Measurements from ENCODE around the gene MPC2.
A peak's percentile ranks its signal among the peaks of the same experiment; 100 is the strongest.

The MPC2 gene

GRCh38 chr1:167936930-167937708, at the start of gene MPC2:
Gene MPC2 (minus strand): TSS chr1:167937072. CDS start chr1:167935841, 1,231 bp downstream.
- peak; percentile 87 for DNase-seq

GRCh38 chr1:167984886-167985489, 48.1 kb upstream of the MPC2 start:
- DNase-seq = no peak

- no peak for DNase-seq
Observed at GRCh38 chr1:167983797-167984420, 47.0 kb upstream of the MPC2 start.

- no peak for DNase-seq
Observed at GRCh38 chr1:167981933-167982332, 45.1 kb upstream of the MPC2 start.

- no peak for DNase-seq
Observed at GRCh38 chr1:167977245-167977644, 40.4 kb upstream of the MPC2 start.

GRCh38 chr1:167974698-167975097, 37.8 kb upstream of the MPC2 start:
- DNase-seq = no peak

DNA sequence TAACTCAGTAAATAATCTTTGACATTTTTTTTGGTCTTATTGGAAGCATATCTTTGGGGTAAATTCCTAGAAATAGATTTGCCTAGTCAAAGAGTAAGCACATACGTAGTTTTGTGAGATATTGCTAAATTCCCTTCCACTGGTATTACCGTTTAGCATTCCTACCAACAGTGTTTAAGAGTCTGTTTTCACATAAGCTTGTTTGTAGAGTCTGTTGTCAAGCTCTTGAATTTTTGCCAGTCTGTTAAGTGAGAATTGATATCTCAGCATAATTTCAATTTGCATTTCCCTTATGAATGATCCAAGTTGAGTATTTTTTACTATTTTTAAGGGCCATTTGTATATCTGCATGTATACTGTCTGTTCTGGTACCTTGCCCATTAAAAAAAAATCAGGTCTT, 37.0 kb upstream of the MPC2 start:
- DNase-seq = peak; percentile 6

GRCh38 chr1:167968569-167968968, 31.7 kb upstream of the MPC2 start:
- DNase-seq = no peak

DNA sequence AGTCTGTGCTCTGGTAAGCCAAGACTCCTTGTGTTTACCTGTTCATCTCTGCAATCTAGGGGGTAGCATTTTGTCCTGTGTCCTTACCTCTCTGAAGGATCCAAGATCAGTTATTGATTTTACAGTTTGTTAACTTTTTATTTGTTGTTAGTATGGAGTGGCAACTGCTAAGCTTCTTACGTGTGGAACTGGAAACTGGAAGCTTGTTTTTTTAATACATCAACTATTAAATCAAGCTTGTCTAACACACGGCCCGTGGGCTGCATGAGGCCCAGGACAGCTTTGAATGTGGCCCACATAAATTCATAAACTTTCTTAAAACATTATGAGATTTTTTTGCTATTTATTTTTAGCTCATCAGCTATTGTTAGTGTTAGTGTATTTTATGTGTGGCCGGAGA, 29.2 kb upstream of the MPC2 start:
- no peak for DNase-seq

DNA sequence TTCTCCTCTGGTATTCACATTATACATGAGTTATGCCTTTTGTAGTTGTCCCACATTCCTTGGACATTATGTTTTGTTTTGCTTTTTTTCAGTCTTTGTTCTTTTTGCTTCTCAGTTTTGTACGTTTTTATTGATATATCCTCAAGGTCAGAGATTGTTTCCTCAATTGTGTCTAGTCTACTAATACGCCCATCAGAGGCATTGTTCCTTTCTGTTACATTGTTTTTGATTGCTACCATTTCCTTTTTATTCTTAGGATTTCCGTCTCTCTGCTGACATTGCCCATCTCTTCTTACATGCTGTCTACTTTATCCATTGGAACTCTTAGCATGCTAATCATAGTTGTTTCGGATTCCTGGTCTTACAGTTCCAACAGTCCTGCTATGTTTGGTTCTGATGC, 27.8 kb upstream of the MPC2 start:
- DNase-seq = no peak

DNA sequence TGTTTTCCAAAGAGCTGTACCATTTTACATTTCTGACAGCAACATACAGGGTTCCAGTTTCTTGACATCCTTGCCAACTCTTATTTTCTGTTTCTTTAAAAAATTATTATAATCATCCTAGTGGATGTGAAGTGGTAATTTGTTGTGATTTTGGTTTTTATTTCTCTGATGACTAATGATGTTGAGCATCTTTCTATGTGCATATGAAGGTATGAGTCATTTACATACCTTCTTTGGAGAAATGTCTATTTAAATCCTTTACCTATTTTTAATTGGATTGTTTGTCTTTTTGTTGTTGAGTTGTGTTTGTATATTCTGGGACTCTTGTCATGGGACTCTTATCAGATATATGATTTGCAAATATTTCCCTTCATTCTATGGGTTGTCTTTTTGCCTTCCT, 20.8 kb upstream of the MPC2 start:
- no peak for DNase-seq

- no peak for DNase-seq
Observed at GRCh38 chr1:167955915-167956314, 19.0 kb upstream of the MPC2 start.

- DNase-seq = no peak
Observed at GRCh38 chr1:167950569-167950968, 13.7 kb upstream of the MPC2 start.

DNA sequence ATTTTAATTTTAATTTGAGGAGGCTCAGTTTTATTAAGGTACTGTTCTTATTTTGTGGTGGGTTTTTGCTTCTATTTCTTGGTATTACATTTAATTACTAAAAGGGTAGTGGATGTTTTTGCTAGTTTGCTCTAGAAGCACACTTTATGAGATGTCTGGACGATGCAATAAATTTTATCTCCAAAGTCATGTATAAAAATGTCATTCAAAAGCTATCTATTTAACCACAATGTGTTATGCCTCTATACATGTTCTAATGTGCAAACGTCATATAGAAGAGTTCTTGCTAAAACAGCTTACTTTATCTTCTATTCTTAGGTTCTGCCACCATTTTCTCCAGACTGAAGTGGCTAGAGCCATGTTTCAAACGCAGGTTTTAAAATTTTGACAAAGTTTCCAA, 12.9 kb upstream of the MPC2 start:
- no peak for DNase-seq

DNA sequence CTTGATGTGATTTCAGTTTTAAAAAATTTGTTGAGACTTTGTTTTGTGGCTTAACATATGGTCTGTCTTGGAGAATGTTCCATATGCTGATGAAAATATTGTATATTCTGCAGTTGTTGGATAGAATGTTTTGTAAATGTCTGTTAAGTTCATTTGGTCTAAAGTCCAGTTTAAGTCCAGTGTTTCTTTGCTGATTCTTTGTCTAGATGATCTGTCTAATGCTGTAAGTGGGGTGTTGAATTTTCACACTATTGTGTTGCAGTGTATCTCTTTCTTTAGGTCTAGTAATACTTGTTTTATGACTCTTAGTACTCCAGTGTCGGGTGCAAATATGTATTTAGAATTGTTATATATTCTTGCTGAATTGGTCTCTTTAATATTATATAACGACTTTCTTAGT, 10.9 kb upstream of the MPC2 start:
- no peak for DNase-seq

DNA sequence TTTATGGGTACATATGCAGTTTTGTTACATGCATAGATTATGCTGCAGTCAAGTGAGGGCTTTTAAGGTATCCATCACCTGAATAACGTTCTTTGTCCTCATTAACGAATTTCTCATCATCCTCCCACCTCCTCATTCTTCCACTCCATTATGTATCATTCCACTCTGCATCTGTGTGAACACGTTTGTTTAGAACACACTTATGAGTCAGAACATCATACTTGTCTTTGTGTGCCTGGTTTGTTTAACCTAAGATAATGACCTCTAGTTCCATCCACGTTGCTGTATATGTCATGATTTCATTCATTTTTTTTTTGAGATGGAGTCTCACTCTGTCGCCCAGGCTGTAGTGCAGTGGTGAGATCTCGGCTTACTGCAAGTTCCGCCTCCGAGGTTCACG, 6.7 kb upstream of the MPC2 start:
- no peak for DNase-seq

GRCh38 chr1:167940264-167940663, 3.4 kb upstream of the MPC2 start:
- DNase-seq = no peak

DNA sequence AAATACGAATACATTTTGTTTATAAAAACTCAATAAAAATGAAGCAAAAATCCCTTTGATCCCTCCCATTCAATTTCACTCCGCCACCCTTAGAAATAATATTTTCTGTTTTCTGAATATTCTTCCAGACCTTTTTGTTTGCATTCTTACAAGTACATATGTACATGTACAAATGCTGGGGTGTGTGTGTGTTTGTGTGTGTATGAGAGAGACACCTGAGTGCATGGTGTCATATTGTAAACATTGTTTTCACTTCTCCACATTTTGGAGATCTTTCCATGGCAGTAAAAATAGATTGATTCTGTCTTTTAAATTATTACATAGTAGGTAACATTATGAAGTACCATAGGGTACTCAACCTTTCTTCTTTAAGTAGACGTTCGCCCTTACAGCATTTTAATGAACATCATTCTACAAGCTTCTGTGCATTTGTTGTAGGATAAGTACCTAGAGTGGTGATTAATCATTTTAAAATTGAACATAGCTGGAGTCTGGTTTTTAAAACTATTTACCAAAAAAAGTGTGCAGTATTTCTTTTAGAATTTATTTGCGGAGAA, 1.3 kb upstream of the MPC2 start:
- peak; percentile 10 for DNase-seq

DNA sequence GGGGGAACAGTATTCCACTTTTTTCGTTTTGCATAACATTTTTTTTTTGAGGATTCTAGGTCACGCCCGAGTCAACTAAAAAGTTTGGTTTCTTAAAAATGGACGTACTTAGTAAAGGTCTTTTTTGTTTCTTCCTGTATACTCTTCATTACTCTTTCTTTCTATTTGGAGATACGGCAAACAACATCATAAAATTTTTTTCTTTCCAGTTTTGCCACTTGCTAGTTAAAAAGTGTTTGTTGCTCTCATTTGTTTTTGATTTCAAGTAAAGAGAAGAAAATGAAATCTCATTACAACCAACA, 788 bp upstream of the MPC2 start:
- no peak for DNase-seq

GRCh38 chr1:167936068-167936929, 573 bp downstream of the MPC2 start, which contains the start of gene DCAF6:
Gene DCAF6 (plus strand): TSS chr1:167936683. CDS start chr1:167936912, 229 bp downstream.
- peak; percentile 99 for DNase-seq

DNA sequence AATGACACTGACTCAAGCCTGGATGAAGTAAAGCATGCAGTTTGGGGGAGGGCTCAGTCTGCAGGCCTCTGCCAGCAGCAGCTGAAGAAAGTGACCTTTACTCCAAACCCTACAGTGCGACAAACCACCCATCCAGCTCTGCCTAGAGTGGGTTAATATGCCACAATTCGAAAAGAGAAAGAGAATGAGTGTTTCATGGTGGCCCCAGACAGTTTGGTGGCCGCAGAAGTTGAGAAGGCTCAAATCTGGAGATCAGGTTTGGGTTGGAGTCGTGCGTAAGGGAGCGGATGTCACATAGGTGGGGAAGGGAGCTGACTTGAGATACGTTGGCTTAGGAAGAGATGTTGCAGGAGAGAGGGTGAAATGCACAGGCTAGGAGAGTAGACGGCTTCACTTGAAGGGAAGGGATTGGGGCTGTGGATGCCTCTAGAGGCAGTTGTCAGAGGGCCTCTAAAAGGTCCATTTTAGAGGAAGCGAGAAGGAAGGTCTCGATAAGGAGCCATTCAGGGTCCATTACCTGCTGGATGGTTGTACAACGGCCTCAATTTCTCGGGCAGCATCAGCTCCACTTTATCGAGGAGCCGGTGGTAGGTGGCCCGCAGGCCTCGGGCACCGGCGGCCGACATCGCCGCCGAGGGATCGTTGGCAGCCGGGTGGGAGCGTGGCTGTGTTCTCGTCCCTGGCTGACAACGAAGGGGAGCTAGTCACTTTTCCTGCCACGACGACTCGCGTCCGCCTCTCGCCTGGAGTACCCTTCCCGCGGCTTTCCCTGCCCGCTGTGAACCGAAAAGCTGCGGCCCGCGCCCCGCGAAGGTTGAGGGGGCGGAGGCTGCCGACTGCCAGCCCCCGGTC, 1.4 kb downstream of the MPC2 start:
- peak; percentile 68 for DNase-seq

Measured in RPMI8226 (cell line).